ENCODE results near the gene CNTN4. TPM values are rescaled to one million over a fixed set of nuclear protein-coding genes. Genes with fewer than 3 reads are reported as not detected.

CNTN4 gene
- polyA plus RNA-seq, 1 donor (not counting 4 experiments of a cell fraction or from before 2014, with no cell fraction given), result not detected

DNA sequence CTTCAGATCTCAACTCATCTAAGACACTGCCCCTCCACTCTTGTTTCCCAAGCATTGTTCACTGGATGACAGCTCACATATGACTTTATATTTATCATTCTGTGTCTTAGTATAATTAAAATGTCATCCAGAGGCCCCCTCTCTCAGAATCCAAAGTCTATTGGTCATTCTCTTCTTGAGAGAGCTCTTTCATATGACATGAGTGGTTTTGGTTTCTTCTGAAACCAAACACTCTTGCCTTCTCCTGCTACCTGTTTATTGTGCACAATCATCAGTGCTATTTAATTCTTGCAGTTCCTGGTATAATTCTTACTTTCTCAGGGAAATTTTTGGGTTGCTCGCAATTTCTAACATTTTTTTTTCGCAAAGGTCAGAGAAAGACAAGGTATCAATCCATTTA, 762.0 kb downstream of the CNTN4 start:
- no peak for FAIRE-seq
- Histone ChIP-seq H3K9ac (ENCODE audit: control insufficient read depth, extremely low read depth, insufficient read depth, low read length) (no peak overlapping the region), H3K4me1 (ENCODE audit: control insufficient read depth, extremely low read depth, insufficient read depth, low read length) (no peaks in the 10 kb centered on the region), H3K27me3 (ENCODE audit: control insufficient read depth, extremely low read depth, insufficient read depth, low read length) (no peaks in the 10 kb centered on the region), H2AFZ (ENCODE audit: control insufficient read depth, low read length) (no peak overlapping the region), H3K4me3 (ENCODE audit: control insufficient read depth in 2 of 3, extremely low read depth in 1 of 3, insufficient read depth in 2 of 3, low read depth in 1 of 3, low read length in 3 of 3) (no peak overlapping the region), H3K9me1 (ENCODE audit: control insufficient read depth, extremely low read depth, insufficient read depth, low read length) (no peaks in the 10 kb centered on the region), H3K79me2 (ENCODE audit: control insufficient read depth, insufficient read depth, low read length) (no peaks in the 10 kb centered on the region), H3K27ac (ENCODE audit: control insufficient read depth, insufficient read depth, low read length) (no peak overlapping the region), H3K36me3 (ENCODE audit: control insufficient read depth in 2 of 2, extremely low read depth in 1 of 2, insufficient read depth in 2 of 2, low read length in 2 of 2) (no peaks in the 10 kb centered on the region), H3K9me3 (ENCODE audit: control insufficient read depth, low read depth, low read length) (no peaks in the 10 kb centered on the region), H3K4me2 (ENCODE audit: control insufficient read depth, extremely low read depth, insufficient read depth, low read depth, low read length) (no peak overlapping the region), H4K20me1 (ENCODE audit: control insufficient read depth, extremely low read depth, insufficient read depth, low read length) (no peaks in the 10 kb centered on the region)
- TF ChIP-seq EZH2 (IDR thresholded peaks at IDR 0.05; ENCODE audit: low read length), result no peak
- TF ChIP-seq, protein P1, sequence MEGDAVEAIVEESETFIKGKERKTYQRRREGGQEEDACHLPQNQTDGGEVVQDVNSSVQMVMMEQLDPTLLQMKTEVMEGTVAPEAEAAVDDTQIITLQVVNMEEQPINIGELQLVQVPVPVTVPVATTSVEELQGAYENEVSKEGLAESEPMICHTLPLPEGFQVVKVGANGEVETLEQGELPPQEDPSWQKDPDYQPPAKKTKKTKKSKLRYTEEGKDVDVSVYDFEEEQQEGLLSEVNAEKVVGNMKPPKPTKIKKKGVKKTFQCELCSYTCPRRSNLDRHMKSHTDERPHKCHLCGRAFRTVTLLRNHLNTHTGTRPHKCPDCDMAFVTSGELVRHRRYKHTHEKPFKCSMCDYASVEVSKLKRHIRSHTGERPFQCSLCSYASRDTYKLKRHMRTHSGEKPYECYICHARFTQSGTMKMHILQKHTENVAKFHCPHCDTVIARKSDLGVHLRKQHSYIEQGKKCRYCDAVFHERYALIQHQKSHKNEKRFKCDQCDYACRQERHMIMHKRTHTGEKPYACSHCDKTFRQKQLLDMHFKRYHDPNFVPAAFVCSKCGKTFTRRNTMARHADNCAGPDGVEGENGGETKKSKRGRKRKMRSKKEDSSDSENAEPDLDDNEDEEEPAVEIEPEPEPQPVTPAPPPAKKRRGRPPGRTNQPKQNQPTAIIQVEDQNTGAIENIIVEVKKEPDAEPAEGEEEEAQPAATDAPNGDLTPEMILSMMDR (optimal IDR thresholded peaks at IDR 0.05 in 1 of 3, IDR thresholded peaks at IDR 0.05 in 1 of 3, conservative IDR thresholded peaks at IDR 0.05 in 1 of 3; ENCODE audit: extremely low read depth in 1 of 3, insufficient read depth in 2 of 3, low read length in 3 of 3), result no peak
- dilution Hi-C loops (cut with MboI; ENCODE audit: extremely low pct_ligation_motif_present, low sequenced_read_pairs), result no loop called here
- DNase-seq (ENCODE audit: low read depth, low spot score), result no peak

DNA sequence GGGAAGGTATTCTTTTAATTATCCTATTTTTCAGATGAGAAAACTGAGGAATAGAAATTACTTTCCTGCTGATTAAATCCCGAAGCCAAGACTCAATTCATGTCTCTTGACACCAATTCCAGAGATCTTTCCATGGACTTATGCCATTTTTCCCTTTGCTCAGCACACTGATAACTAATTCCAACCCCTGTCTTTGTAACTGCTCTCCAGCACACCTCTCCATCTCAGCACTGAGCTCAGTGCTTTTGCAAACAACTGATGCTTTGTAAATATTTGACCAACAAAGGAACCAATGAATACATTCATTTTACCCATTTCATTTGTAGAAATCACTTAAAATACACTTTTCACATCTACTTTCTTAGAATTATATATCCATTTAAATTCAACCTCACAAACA, 762.5 kb downstream of the CNTN4 start:
- dilution Hi-C loops (cut with MboI; ENCODE audit: extremely low pct_ligation_motif_present, low sequenced_read_pairs), result no loop called here
- Histone ChIP-seq H3K79me2 (ENCODE audit: control insufficient read depth, insufficient read depth, low read length) (no peaks in the 10 kb centered on the region), H3K4me2 (ENCODE audit: control insufficient read depth, extremely low read depth, insufficient read depth, low read depth, low read length) (no peak overlapping the region), H3K9me3 (ENCODE audit: control insufficient read depth, low read depth, low read length) (no peaks in the 10 kb centered on the region), H3K9me1 (ENCODE audit: control insufficient read depth, extremely low read depth, insufficient read depth, low read length) (no peaks in the 10 kb centered on the region), H3K36me3 (ENCODE audit: control insufficient read depth in 2 of 2, extremely low read depth in 1 of 2, insufficient read depth in 2 of 2, low read length in 2 of 2) (no peaks in the 10 kb centered on the region), H3K4me3 (ENCODE audit: control insufficient read depth in 2 of 3, extremely low read depth in 1 of 3, insufficient read depth in 2 of 3, low read depth in 1 of 3, low read length in 3 of 3) (no peak overlapping the region), H3K27me3 (ENCODE audit: control insufficient read depth, extremely low read depth, insufficient read depth, low read length) (no peaks in the 10 kb centered on the region), H3K27ac (ENCODE audit: control insufficient read depth, insufficient read depth, low read length) (no peak overlapping the region), H4K20me1 (ENCODE audit: control insufficient read depth, extremely low read depth, insufficient read depth, low read length) (no peaks in the 10 kb centered on the region), H3K9ac (ENCODE audit: control insufficient read depth, extremely low read depth, insufficient read depth, low read length) (no peak overlapping the region), H2AFZ (ENCODE audit: control insufficient read depth, low read length) (no peak overlapping the region), H3K4me1 (ENCODE audit: control insufficient read depth, extremely low read depth, insufficient read depth, low read length) (no peaks in the 10 kb centered on the region)
- FAIRE-seq (no peak), DNase-seq (ENCODE audit: low read depth, low spot score) (no peak)
- TF ChIP-seq EZH2 (IDR thresholded peaks at IDR 0.05; ENCODE audit: low read length), result no peak
- TF ChIP-seq, protein P1 (optimal IDR thresholded peaks at IDR 0.05 in 1 of 3, IDR thresholded peaks at IDR 0.05 in 1 of 3, conservative IDR thresholded peaks at IDR 0.05 in 1 of 3; ENCODE audit: extremely low read depth in 1 of 3, insufficient read depth in 2 of 3, low read length in 3 of 3), result no peak

Measured in keratinocyte (primary cell).